Liver (tissue), 9 donors: ENCODE data around the gene HSPB9. TPM values are rescaled to one million over a fixed set of nuclear protein-coding genes. Genes with fewer than 3 reads are reported as not detected.

Source experiments
- DNase-seq: peaks from one replicate; pipeline ENCODE4 v3.0.0-alpha.2; 2017; ENCODE audit warnings: low spot score
- H3K27ac ChIP-seq, 2 donors: one replicate each; pipeline ENCODE4 v1.7.0; 2013; ENCODE audit warnings: inconsistent platforms in 2 of 2, low read length in 2 of 2, control low read depth in 1 of 2, low read depth in 1 of 2, mild to moderate bottlenecking in 1 of 2
- H3K27me3 ChIP-seq, 4 donors: one replicate each; pipeline versions ENCODE4 v1.6.1 to v1.7.0; 2013; ENCODE audit warnings: low read length in 3 of 4, inconsistent platforms in 1 of 4, mild to moderate bottlenecking in 1 of 4, moderate library complexity in 1 of 4; ENCODE audit not compliant: control insufficient read depth in 4 of 4, insufficient read depth in 4 of 4
- H3K36me3 ChIP-seq, 4 donors: one replicate each; pipeline versions ENCODE4 v1.6.1 to v1.7.0; 2013; ENCODE audit warnings: low read length in 3 of 4, mild to moderate bottlenecking in 3 of 4, low read depth in 1 of 4, moderate library complexity in 1 of 4; ENCODE audit not compliant: control insufficient read depth in 4 of 4, insufficient read depth in 3 of 4
- H3K4me1 ChIP-seq, 4 donors: one replicate each; pipeline versions ENCODE4 v1.6.1 to v1.7.0; 2013; ENCODE audit warnings: low read length in 3 of 4, mild to moderate bottlenecking in 3 of 4, moderate library complexity in 1 of 4; ENCODE audit not compliant: control insufficient read depth in 4 of 4, insufficient read depth in 4 of 4
- H3K4me3 ChIP-seq, 3 donors: one replicate each; pipeline versions ENCODE4 v1.6.1 to v1.7.0; 2013; ENCODE audit warnings: low read length in 3 of 3, control low read depth in 1 of 3, low read depth in 1 of 3, mild to moderate bottlenecking in 1 of 3
- H3K9ac ChIP-seq, 2 donors: one replicate each; pipeline ENCODE4 v1.7.0; 2013; ENCODE audit warnings: low read length in 2 of 2, mild to moderate bottlenecking in 2 of 2, moderate library complexity in 2 of 2, control low read depth in 1 of 2, low read depth in 1 of 2
- H3K9me3 ChIP-seq, 4 donors: one replicate each; pipeline versions ENCODE4 v1.6.1 to v1.7.0; 2013; ENCODE audit warnings: low read length in 3 of 4; ENCODE audit not compliant: control insufficient read depth in 4 of 4
- ATF3 ChIP-seq: IDR thresholded peaks from 2 replicates; pipeline ENCODE4 v1.6.1; 2016; ENCODE audit warnings: antibody characterized with exemption
- CTCF ChIP-seq: fragments of 150-350 bp; IDR thresholded peaks from 2 replicates; pipeline ENCODE4 v1.5.1; 2017; ENCODE audit warnings: improper control_type of control experiment, low read depth, low read length; ENCODE audit not compliant: missing input control
- EGR1 ChIP-seq, 2 donors: IDR thresholded peaks; 2 replicates each; pipeline ENCODE4 v1.6.1; 2016 to 2018; ENCODE audit warnings: antibody characterized with exemption in 2 of 2, low read depth in 2 of 2
- FOXA1 ChIP-seq: IDR thresholded peaks from 2 replicates; pipeline ENCODE4 v1.6.1; 2016; ENCODE audit warnings: antibody characterized with exemption
- FOXA2 ChIP-seq: IDR thresholded peaks from 2 replicates; pipeline ENCODE4 v1.6.1; 2016; ENCODE audit warnings: antibody characterized with exemption
- GABPA ChIP-seq, 2 donors: IDR thresholded peaks in 1 of 2; conservative IDR thresholded peaks in 1 of 2; 2 replicates each; pipeline ENCODE4 v1.6.1; 2016; ENCODE audit warnings: antibody characterized with exemption in 2 of 2, mild to moderate bottlenecking in 1 of 2, moderate library complexity in 1 of 2
- HNF4A ChIP-seq, 2 donors: conservative IDR thresholded peaks; 2 replicates each; pipeline ENCODE4 v1.6.1; 2016; ENCODE audit warnings: antibody characterized with exemption in 2 of 2, mild to moderate bottlenecking in 2 of 2
- HNF4G ChIP-seq: IDR thresholded peaks from 2 replicates; pipeline ENCODE4 v1.6.1; 2016; ENCODE audit warnings: antibody characterized with exemption
- JUND ChIP-seq, 2 donors: IDR thresholded peaks; 2 replicates each; pipeline ENCODE4 v1.6.1; 2016; ENCODE audit warnings: antibody characterized with exemption in 2 of 2
- MAX ChIP-seq: IDR thresholded peaks from 2 replicates; pipeline ENCODE4 v1.6.1; 2016; ENCODE audit warnings: antibody characterized with exemption
- NR2F2 ChIP-seq: IDR thresholded peaks from 2 replicates; pipeline ENCODE4 v1.6.1; 2016; ENCODE audit warnings: antibody characterized with exemption
- RAD21 ChIP-seq, 2 donors: IDR thresholded peaks; 2 replicates each; pipeline ENCODE4 v1.6.1; 2016; ENCODE audit warnings: antibody characterized with exemption in 2 of 2, mild to moderate bottlenecking in 2 of 2
- REST ChIP-seq: IDR thresholded peaks from 2 replicates; pipeline ENCODE4 v1.6.1; 2016; ENCODE audit warnings: antibody characterized with exemption, mild to moderate bottlenecking
- RXRA ChIP-seq, 2 donors: IDR thresholded peaks; 2 replicates each; pipeline ENCODE4 v1.6.1; 2017 to 2018; ENCODE audit warnings: antibody characterized with exemption in 2 of 2, mild to moderate bottlenecking in 1 of 2
- SP1 ChIP-seq: IDR thresholded peaks from 2 replicates; pipeline ENCODE4 v1.6.1; 2018; ENCODE audit warnings: antibody characterized with exemption, mild to moderate bottlenecking
- TAF1 ChIP-seq: conservative IDR thresholded peaks from 2 replicates; pipeline ENCODE4 v1.6.1; 2016; ENCODE audit warnings: antibody characterized with exemption, mild to moderate bottlenecking
- YY1 ChIP-seq: IDR thresholded peaks from 2 replicates; pipeline ENCODE4 v1.6.1; 2016; ENCODE audit warnings: antibody characterized with exemption, mild to moderate bottlenecking
- WGBS: extraction: QIAGEN DNeasy Blood & Tissue Kit; methylation state at CpG from one replicate; pipeline ENCODE4 v1.1.7; 2013; 5-methylcytosine and 5-hydroxymethylcytosine counted together
- polyA plus RNA-seq, 2 donors: library from polyadenylated mRNA; stranded (reverse) in 1 of 2; unstranded in 1 of 2; fragments of 200-250 nt in 1 of 2; fragments of >200 nt in 1 of 2; fragmentation: Nextera tagmentation in 1 of 2; extraction: Ambion mirVana in 1 of 2; gene quantifications; one replicate each; pipeline versions ENCODE4 v1.2.1 to v1.2.3, GENCODE V29; 2013 to 2015
- total RNA-seq, 2 donors: library from RNA; depleted of rRNA; stranded (reverse); fragments of >200 nt; gene quantifications; one replicate each; pipeline ENCODE4 v1.2.3, GENCODE V29; 2014
- TF ChIP-seq, protein P1 (sequence below): IDR thresholded peaks from 2 replicates; pipeline ENCODE4 v1.6.1; 2016; ENCODE audit warnings: antibody characterized with exemption
- donor health status: healthy.
- donor health status: healthy.
- donor health status: healthy.
- donor health status: healthy.
- donor health status: healthy.

HSPB9 gene
- total and polyA plus RNA-seq, 4 donors: 0.17 to 4.0 (median 0.56) TPM

- Histone ChIP-seq H3K9me3 (no peaks in the 10 kb centered on the region), H3K4me1 (peaks cover 9 to 32% (median 25%) of the 10 kb centered on the region in 4 donors), H3K4me3 (no peak overlapping the region), H3K27ac (no peak overlapping the region), H3K36me3 (peaks cover 0 to 13% (median 7%) of the 10 kb centered on the region in 4 donors), H3K27me3 (no peaks in the 10 kb centered on the region), H3K9ac (no peak overlapping the region)
- TF ChIP-seq TAF1 (no peak), HNF4A (conservative IDR thresholded peaks at IDR 0.05) (no peak), GABPA (IDR thresholded peaks at IDR 0.05 in 1 of 2, conservative IDR thresholded peaks at IDR 0.05 in 1 of 2) (no peak), RAD21 (IDR thresholded peaks at IDR 0.05) (no peak), EGR1 (IDR thresholded peaks at IDR 0.05; ENCODE audit: low read depth in 2 of 2) (no peak), ATF3 (no peak), HNF4G (no peak), JUND (IDR thresholded peaks at IDR 0.05) (no peak), NR2F2 (no peak), FOXA1 (no peak), FOXA2 (no peak), REST (no peak), SP1 (no peak), YY1 (no peak), MAX (no peak), RXRA (IDR thresholded peaks at IDR 0.05) (no peak), CTCF (no peak)
- TF ChIP-seq, protein P1, sequence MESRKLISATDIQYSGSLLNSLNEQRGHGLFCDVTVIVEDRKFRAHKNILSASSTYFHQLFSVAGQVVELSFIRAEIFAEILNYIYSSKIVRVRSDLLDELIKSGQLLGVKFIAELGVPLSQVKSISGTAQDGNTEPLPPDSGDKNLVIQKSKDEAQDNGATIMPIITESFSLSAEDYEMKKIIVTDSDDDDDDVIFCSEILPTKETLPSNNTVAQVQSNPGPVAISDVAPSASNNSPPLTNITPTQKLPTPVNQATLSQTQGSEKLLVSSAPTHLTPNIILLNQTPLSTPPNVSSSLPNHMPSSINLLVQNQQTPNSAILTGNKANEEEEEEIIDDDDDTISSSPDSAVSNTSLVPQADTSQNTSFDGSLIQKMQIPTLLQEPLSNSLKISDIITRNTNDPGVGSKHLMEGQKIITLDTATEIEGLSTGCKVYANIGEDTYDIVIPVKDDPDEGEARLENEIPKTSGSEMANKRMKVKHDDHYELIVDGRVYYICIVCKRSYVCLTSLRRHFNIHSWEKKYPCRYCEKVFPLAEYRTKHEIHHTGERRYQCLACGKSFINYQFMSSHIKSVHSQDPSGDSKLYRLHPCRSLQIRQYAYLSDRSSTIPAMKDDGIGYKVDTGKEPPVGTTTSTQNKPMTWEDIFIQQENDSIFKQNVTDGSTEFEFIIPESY: no peak
- 90% methylated on average over 30 of the region's 30 CpGs for WGBS
- no peak for DNase-seq
These were observed 5.0 kb upstream of the HSPB9 start for GRCh38 chr17:42117397-42118125.
